Endothelial cell of umbilical vein (primary cell): Measurements from ENCODE around the gene LGALS3. TPM values are rescaled to one million over a fixed set of nuclear protein-coding genes. Genes with fewer than 3 reads are reported as not detected.

Source experiments
- BruUV-seq: library from RNA; stranded (reverse); fragments of 400-500 nt; replicated peaks from 2 replicates; lab custom pipeline; 2021; lab: Mats Ljungman, UMichigan
- CTCF ChIA-PET: fragments of 300-600, 350-600 bp; sonication (Branson Sonifier 250); formaldehyde crosslinking; loops from one replicate; lab custom pipeline; 2021; ENCODE audit warnings: antibody characterized with exemption, inconsistent platforms; lab: Charles Lee
- POLR2A ChIA-PET: fragments of 300-600, 350-600 bp; sonication (Branson Sonifier 250); formaldehyde crosslinking; loops from one replicate; lab custom pipeline; 2021; ENCODE audit warnings: antibody characterized with exemption, inconsistent platforms; lab: Charles Lee
- DNase-seq: peaks from one replicate; pipeline ENCODE4 v3.0.0-alpha.2; 2011; ENCODE audit warnings: low read depth, low spot score
- FAIRE-seq: peaks from 2 replicates; lab custom pipeline; 2011; peaks lifted over from hg19 to GRCh38; lab: Jason Lieb, UNC
- H2AFZ ChIP-seq: 2 replicates; pipeline ENCODE4 v1.6.0; 2012; ENCODE audit warnings: low read depth, low read length, control low read depth, inconsistent platforms
- H3K27ac ChIP-seq: 2 replicates; pipeline ENCODE4 v1.5.1; 2011; ENCODE audit warnings: low read depth, mild to moderate bottlenecking, control low read depth, low read length, moderate library complexity; ENCODE audit not compliant: insufficient read depth
- H3K27me3 ChIP-seq, 2 experiments: 2 replicates each; pipeline versions ENCODE4 v1.6.0 to v1.6.1; 2011; ENCODE audit warnings: low read length in 2 of 2, mixed read lengths in 1 of 2; ENCODE audit not compliant: control insufficient read depth in 2 of 2, insufficient read depth in 2 of 2
- H3K36me3 ChIP-seq, 2 experiments: 2 replicates in 1 of 2; 3 replicates in 1 of 2; pipeline ENCODE4 v1.5.1; 2011; ENCODE audit warnings: low read length in 2 of 2, mild to moderate bottlenecking in 1 of 2, moderate library complexity in 1 of 2; ENCODE audit not compliant: control insufficient read depth in 2 of 2, insufficient read depth in 2 of 2; ENCODE audit errors: extremely low read depth in 1 of 2
- H3K4me1 ChIP-seq: 3 replicates; pipeline ENCODE4 v1.5.1; 2011; ENCODE audit warnings: mild to moderate bottlenecking, low read length; ENCODE audit not compliant: control insufficient read depth, insufficient read depth; ENCODE audit errors: extremely low read depth
- H3K4me2 ChIP-seq: 2 replicates; pipeline ENCODE4 v1.6.1; 2011; ENCODE audit warnings: low read length, control low read depth, mixed read lengths; ENCODE audit not compliant: insufficient read depth
- H3K4me3 ChIP-seq, 3 experiments: fragments of 200-600 bp in 1 of 3; sonication (generic), shearing (Covaris generic) in 1 of 3; replicated peaks in 1 of 3; 2 replicates each; pipeline ENCODE4 v1.5.1; 2011 to 2016; ENCODE audit warnings: control low read depth in 3 of 3, low read length in 3 of 3, mild to moderate bottlenecking in 2 of 3, inconsistent platforms in 1 of 3, low read depth in 1 of 3, moderate library complexity in 1 of 3; ENCODE audit not compliant: insufficient read depth in 1 of 3
- H3K79me2 ChIP-seq: 2 replicates; pipeline ENCODE4 v1.6.0; 2012; ENCODE audit warnings: low read length, inconsistent platforms; ENCODE audit not compliant: control insufficient read depth, insufficient read depth
- H3K9ac ChIP-seq: replicated peaks from 2 replicates; pipeline ENCODE3; 2011; ENCODE audit warnings: low read length, control low read depth; ENCODE audit not compliant: insufficient read depth; ENCODE audit errors: extremely low read depth
- H3K9me1 ChIP-seq: replicated peaks from 3 replicates; pipeline ENCODE4 v1.6.0; 2011; ENCODE audit warnings: mild to moderate bottlenecking, low read length; ENCODE audit not compliant: control insufficient read depth, insufficient read depth; ENCODE audit errors: extremely low read depth
- H3K9me3 ChIP-seq: replicated peaks from 2 replicates; pipeline ENCODE4 v1.5.1; 2012; ENCODE audit warnings: low read length, inconsistent platforms; ENCODE audit not compliant: control insufficient read depth, insufficient read depth
- H4K20me1 ChIP-seq: replicated peaks from 2 replicates; pipeline ENCODE3; 2011; ENCODE audit warnings: mild to moderate bottlenecking, low read length; ENCODE audit not compliant: control insufficient read depth, insufficient read depth; ENCODE audit errors: extremely low read depth
- EZH2 ChIP-seq: IDR thresholded peaks from 2 replicates; pipeline ENCODE4 v1.6.1; 2012; ENCODE audit warnings: borderline replicate concordance, low read depth, mild to moderate bottlenecking, moderate library complexity, low read length, inconsistent platforms; ENCODE audit not compliant: severe bottlenecking
- FOS ChIP-seq: IDR thresholded peaks from 2 replicates; pipeline ENCODE4 v1.6.1; 2011; ENCODE audit warnings: mild to moderate bottlenecking, low read length, moderate library complexity, borderline replicate concordance; ENCODE audit not compliant: insufficient read depth
- GATA2 ChIP-seq: IDR thresholded peaks from 2 replicates; pipeline ENCODE4 v1.7.0; 2011; ENCODE audit warnings: low read depth, mild to moderate bottlenecking, moderate library complexity, mixed read lengths, low read length; ENCODE audit not compliant: insufficient read length, insufficient read depth
- JUN ChIP-seq: IDR thresholded peaks from 2 replicates; pipeline ENCODE4 v1.6.1; 2011; ENCODE audit warnings: borderline replicate concordance, low read depth; ENCODE audit not compliant: insufficient read length, insufficient read depth
- MYC ChIP-seq: IDR thresholded peaks from one replicate; pipeline ENCODE4 v1.6.1; 2011; ENCODE audit warnings: mild to moderate bottlenecking, low read depth, low read length
- POLR2A ChIP-seq: IDR thresholded peaks from 2 replicates; pipeline ENCODE4 v1.6.1; 2012; ENCODE audit warnings: low read depth, mild to moderate bottlenecking, control low read depth, low read length
- POLR2AphosphoS5 ChIP-seq: IDR thresholded peaks from 2 replicates; pipeline ENCODE4 v1.6.1; 2012; ENCODE audit warnings: low read depth, mild to moderate bottlenecking, control low read depth, low read length, moderate library complexity; ENCODE audit not compliant: insufficient read depth
- dilution Hi-C: fragments of 300-500 bp; cut with MboI; formaldehyde crosslinking; loops from one replicate; pipeline ENCODE4 v1.15.0; 2019; ENCODE audit warnings: low sequenced_read_pairs; ENCODE audit not compliant: extremely low pct_ligation_motif_present
- intact Hi-C: fragments of 100-400 bp; cut with micrococcal nuclease; formaldehyde crosslinking; loops from one replicate; pipeline ENCODE4 v1.10.0; 2022
- polyA plus RNA-seq, 4 experiments: library from polyadenylated mRNA; depleted of rRNA in 3 of 4; stranded (reverse) in 3 of 4; unstranded in 1 of 4; fragments of >200 nt; gene quantifications; 2 replicates each; pipeline versions ENCODE4 v1.2.1 to v1.2.3, GENCODE V29; 2011 to 2012; ENCODE audit warnings: missing spikeins in 1 of 4
- total RNA-seq: library from RNA; stranded (reverse); gene quantifications from 2 replicates; pipeline ENCODE4 v1.2.3, GENCODE V29; 2021
- TF ChIP-seq, protein P1 (sequence below), 2 donors: IDR thresholded peaks; 1 replicate in 1 of 2; 2 replicates in 1 of 2; pipeline ENCODE4 v1.5.1; 2011; ENCODE audit warnings: low read length in 2 of 2, mild to moderate bottlenecking in 2 of 2, moderate library complexity in 2 of 2, control low read depth in 1 of 2, inconsistent platforms in 1 of 2, low read depth in 1 of 2; ENCODE audit not compliant: insufficient read depth in 1 of 2; ENCODE audit errors: extremely low read depth in 1 of 2
- TF ChIP-seq, protein P2 (sequence below): IDR thresholded peaks from 2 replicates; pipeline ENCODE4 v1.6.1; 2011; ENCODE audit not compliant: insufficient read depth, insufficient read length

Gene LGALS3
- total and polyA plus RNA-seq, 2 donors (not counting 3 experiments of a cell fraction or from before 2014, with no cell fraction given): 33.8 to 55.1 TPM

DNA sequence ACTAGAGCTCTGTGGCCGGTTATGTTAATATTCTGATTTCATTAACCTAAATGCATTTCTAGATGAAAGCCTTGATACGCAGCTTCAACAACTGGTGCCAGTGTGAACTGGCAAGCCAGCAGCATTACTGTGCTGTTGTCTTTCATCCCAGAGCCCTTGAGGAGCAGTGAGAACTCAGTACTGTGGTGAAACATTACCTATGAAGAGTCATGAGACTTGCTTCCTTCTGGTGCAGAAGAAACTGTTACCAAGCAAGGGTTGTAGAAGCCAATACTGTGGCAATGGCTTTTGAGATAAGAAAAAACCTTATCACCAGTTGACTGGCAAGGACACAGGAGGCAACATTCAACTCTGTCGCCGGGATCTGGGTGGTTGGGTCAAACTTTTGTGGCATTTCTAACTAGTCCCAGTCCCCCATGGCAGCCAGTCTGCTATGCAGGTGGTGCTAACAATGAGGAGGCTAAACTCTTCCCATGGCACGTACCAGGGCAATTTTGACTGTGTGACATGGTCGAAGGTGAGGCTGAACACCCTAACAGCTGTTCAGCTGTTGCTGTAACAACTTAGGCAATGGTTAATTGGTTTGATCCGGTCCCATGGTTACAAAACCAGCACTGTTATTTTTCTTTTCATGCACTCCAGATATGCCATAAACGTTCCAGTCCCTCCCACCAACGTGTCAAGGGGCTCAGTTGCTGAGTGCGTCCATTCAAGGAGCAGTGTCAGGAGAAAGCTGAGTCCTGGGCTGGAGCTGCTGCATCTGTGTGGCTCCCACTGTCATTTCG is 12.6 kb upstream of the LGALS3 start:
- no peak overlapping the region for H3K27ac ChIP-seq
- ChIA-PET POLR2A (no interaction called here), CTCF (interaction anchor here (1.0 to 1.4 kb wide), 3 partner anchors 13 to 27 kb away, joined by 3 to 6 read pairs (median 5); partner anchors contain the start of gene LGALS3)
- no peaks in the 10 kb centered on the region for H3K9me3 ChIP-seq
- BruUV-seq: no TSS peak
- H3K79me2 ChIP-seq: no peaks in the 10 kb centered on the region
- no peaks in the 10 kb centered on the region for H3K36me3 ChIP-seq
- H2AFZ ChIP-seq: no peak overlapping the region
- intact Hi-C loops (no loop called here), dilution Hi-C loops (no loop called here)
- no peak for FAIRE-seq
- H4K20me1 ChIP-seq: no peaks in the 10 kb centered on the region
- no peaks in the 10 kb centered on the region for H3K4me1 ChIP-seq
- H3K27me3 ChIP-seq: no peaks in the 10 kb centered on the region
- H3K4me2 ChIP-seq: no peak overlapping the region
- no peak overlapping the region for H3K4me3 ChIP-seq
- DNase-seq: no peak
- TF ChIP-seq POLR2A: no peak
- no peak for TF ChIP-seq JUN
- TF ChIP-seq MYC: no peak
- TF ChIP-seq FOS: no peak
- TF ChIP-seq, protein P1, sequence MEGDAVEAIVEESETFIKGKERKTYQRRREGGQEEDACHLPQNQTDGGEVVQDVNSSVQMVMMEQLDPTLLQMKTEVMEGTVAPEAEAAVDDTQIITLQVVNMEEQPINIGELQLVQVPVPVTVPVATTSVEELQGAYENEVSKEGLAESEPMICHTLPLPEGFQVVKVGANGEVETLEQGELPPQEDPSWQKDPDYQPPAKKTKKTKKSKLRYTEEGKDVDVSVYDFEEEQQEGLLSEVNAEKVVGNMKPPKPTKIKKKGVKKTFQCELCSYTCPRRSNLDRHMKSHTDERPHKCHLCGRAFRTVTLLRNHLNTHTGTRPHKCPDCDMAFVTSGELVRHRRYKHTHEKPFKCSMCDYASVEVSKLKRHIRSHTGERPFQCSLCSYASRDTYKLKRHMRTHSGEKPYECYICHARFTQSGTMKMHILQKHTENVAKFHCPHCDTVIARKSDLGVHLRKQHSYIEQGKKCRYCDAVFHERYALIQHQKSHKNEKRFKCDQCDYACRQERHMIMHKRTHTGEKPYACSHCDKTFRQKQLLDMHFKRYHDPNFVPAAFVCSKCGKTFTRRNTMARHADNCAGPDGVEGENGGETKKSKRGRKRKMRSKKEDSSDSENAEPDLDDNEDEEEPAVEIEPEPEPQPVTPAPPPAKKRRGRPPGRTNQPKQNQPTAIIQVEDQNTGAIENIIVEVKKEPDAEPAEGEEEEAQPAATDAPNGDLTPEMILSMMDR (IDR thresholded peaks at IDR 0.05; ENCODE audit: extremely low read depth in 1 of 2, insufficient read depth in 1 of 2, low read depth in 1 of 2, low read length in 2 of 2): no peak
- TF ChIP-seq, protein P2, sequence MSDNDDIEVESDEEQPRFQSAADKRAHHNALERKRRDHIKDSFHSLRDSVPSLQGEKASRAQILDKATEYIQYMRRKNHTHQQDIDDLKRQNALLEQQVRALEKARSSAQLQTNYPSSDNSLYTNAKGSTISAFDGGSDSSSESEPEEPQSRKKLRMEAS: no peak
- no peak for TF ChIP-seq POLR2AphosphoS5
- no peak for TF ChIP-seq EZH2
- no peak for TF ChIP-seq GATA2
- no peaks in the 10 kb centered on the region for H3K9me1 ChIP-seq
- H3K9ac ChIP-seq: no peak overlapping the region
